GM20431 (cell line): ENCODE measurements around the gene CFAP74.

ENCODE experiments used
- in situ Hi-C: fragments of 300-500 bp; cut with MseI, MboI; formaldehyde crosslinking; loops from one replicate; pipeline ENCODE4 v1.15.0; 2020; ENCODE audit warnings: low sequenced_read_pairs; ENCODE audit not compliant: unreplicated experiment

CFAP74 gene

GRCh38 chr1:2003541-2004131, at the start of gene CFAP74:
TSS of gene CFAP74 (minus strand) at chr1:2003786. CDS start at chr1:1990956, 12,830 bp downstream.
- in situ Hi-C loops = no loop called here

- in situ Hi-C loops = no loop called here
Measured at GRCh38 chr1:2053217-2053616, 49.6 kb upstream of the CFAP74 start.

GRCh38 chr1:2052756-2053155, 49.2 kb upstream of the CFAP74 start:
- in situ Hi-C loops = no loop called here

- in situ Hi-C loops = no loop called here
Measured at GRCh38 chr1:2052054-2052679, 48.6 kb upstream of the CFAP74 start.

GRCh38 chr1:2050793-2051682, 47.5 kb upstream of the CFAP74 start:
- in situ Hi-C loops = no loop called here

GRCh38 chr1:2050461-2050792, 46.8 kb upstream of the CFAP74 start:
- in situ Hi-C loops = no loop called here

GRCh38 chr1:2049718-2050431, 46.3 kb upstream of the CFAP74 start, which contains the start of gene PRKCZ:
TSS of gene PRKCZ (plus strand) at chr1:2050411. CDS start at chr1:2050631, 220 bp downstream.
- in situ Hi-C loops = no loop called here

GRCh38 chr1:2049225-2049717, 45.7 kb upstream of the CFAP74 start:
- in situ Hi-C loops = no loop called here

GRCh38 chr1:2047749-2048729, 44.5 kb upstream of the CFAP74 start:
- in situ Hi-C loops = no loop called here

GRCh38 chr1:2046953-2047748, 43.6 kb upstream of the CFAP74 start:
- in situ Hi-C loops = no loop called here

GRCh38 chr1:2046174-2046917, 42.8 kb upstream of the CFAP74 start:
- in situ Hi-C loops = no loop called here

GRCh38 chr1:2045468-2046173, 42.0 kb upstream of the CFAP74 start:
- in situ Hi-C loops = no loop called here

- in situ Hi-C loops = no loop called here
Measured at GRCh38 chr1:2044510-2045319, 41.1 kb upstream of the CFAP74 start.

- in situ Hi-C loops = no loop called here
Measured at GRCh38 chr1:2043886-2044285, 40.3 kb upstream of the CFAP74 start.

GRCh38 chr1:2042830-2043773, 39.5 kb upstream of the CFAP74 start:
- in situ Hi-C loops = no loop called here
